ENCODE data around the gene MLPH.

DNA sequence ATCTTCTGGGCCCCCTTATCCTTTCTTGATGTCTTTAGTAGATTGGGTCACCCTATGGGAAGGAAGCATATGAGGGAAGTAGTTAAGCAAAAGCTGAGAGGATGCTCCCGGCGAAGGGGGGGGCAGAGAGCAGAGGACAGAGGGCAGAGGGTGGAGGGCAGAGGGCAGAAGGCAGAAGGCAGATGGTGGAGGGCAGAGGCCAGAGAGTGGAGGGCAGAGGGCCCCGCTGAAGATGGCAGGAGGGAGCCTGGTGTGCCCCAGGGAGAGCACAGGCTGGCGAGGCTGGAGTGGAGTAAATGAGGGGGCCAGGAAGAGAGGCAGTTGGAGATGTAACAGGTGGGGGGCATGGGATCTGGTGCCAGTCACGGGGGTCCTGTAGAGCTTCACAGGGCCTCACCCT, 7.0 kb downstream of the MLPH start:
- TF ChIP-seq EZH2phosphoT487 (IDR thresholded peaks at IDR 0.05; ENCODE audit: insufficient read depth, low read depth), result no peak
- no peak for TF ChIP-seq EZH2 (IDR thresholded peaks at IDR 0.05; ENCODE audit: insufficient read depth, poor library complexity, severe bottlenecking)

Measured in GM23248 (cell line).